Nephron progenitor cell (in vitro differentiated cells): ENCODE results near the gene ALOX5AP.
A peak's percentile ranks its signal among the peaks of the same experiment; 100 is the strongest.

Experiments
- DNase-seq: peaks from one replicate; pipeline ENCODE4 v3.0.0; 2021
- H3K27ac Mint-ChIP-seq: 2 replicates; pipeline ENCODE4 v1.8.0; 2021; ENCODE audit warnings: mild to moderate bottlenecking, moderate library complexity, mixed read lengths
- H3K27me3 Mint-ChIP-seq: 2 replicates; pipeline ENCODE4 v1.8.0; 2021; ENCODE audit warnings: mild to moderate bottlenecking, low read depth, mixed read lengths; ENCODE audit not compliant: poor library complexity
- H3K36me3 Mint-ChIP-seq: 2 replicates; pipeline ENCODE4 v1.8.0; 2021; ENCODE audit warnings: low read depth, mixed read lengths
- H3K4me1 Mint-ChIP-seq: 2 replicates; pipeline ENCODE4 v1.8.0; 2021; ENCODE audit warnings: mixed read lengths
- H3K4me3 Mint-ChIP-seq: 2 replicates; pipeline ENCODE4 v1.8.0; 2021; ENCODE audit warnings: mild to moderate bottlenecking, moderate library complexity, mixed read lengths
- H3K9me3 Mint-ChIP-seq: 2 replicates; pipeline ENCODE4 v1.8.0; 2021; ENCODE audit warnings: mild to moderate bottlenecking, moderate library complexity, mixed read lengths
- TF ChIP-seq, protein P1 (sequence below): fragments of 200-600 bp; sonication (generic); IDR thresholded peaks from 2 replicates; pipeline ENCODE4 v1.5.0; 2021; ENCODE audit warnings: antibody characterized with exemption

Gene ALOX5AP

DNA sequence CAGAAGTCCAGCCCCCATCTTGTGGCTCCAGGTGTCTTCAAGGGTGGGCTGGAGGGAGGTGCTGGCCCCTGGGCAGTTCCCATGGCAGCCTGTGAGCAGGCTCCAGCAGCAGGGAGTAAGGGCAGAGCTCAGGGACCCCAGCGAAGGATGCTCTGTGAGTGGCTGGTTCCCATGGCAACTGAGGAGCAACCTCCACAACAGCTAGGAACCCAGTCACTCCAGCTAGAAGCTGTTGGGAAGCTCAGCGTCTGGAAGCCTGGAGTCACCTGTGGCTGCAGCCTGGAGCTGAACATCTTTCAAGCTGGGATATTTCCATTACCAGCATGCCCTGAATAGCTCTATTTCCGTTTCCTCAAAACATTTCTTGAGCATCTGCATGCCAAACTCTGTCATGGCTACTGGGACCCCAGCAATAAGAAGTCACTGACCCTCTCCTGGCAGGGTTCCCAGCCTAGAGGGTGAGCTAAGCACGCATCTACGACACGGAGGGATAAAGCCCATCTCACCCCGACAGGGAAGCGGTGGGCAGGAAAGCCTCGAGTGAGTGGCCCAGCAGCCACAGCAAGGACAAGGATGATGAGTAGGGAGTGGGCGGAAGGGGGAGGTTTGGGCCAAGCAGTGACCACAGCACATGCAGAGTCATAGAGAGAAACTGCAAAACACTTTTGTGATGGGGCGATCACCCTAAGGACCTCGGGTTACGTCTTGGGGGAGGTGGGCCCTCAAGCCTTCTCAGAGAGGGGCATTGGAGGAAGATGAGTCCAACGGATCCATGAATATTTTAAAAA is 52.6 kb downstream of the ALOX5AP start:
- DNase-seq, result no peak
- Mint-ChIP-seq H3K27ac (no peak overlapping the region), H3K4me3 (no peak overlapping the region), H3K36me3 (no peaks in the 10 kb centered on the region), H3K27me3 (peaks cover 19% of the 10 kb centered on the region), H3K4me1 (peaks cover 12% of the 10 kb centered on the region), H3K9me3 (peaks cover 3% of the 10 kb centered on the region)
- TF ChIP-seq, protein P1, sequence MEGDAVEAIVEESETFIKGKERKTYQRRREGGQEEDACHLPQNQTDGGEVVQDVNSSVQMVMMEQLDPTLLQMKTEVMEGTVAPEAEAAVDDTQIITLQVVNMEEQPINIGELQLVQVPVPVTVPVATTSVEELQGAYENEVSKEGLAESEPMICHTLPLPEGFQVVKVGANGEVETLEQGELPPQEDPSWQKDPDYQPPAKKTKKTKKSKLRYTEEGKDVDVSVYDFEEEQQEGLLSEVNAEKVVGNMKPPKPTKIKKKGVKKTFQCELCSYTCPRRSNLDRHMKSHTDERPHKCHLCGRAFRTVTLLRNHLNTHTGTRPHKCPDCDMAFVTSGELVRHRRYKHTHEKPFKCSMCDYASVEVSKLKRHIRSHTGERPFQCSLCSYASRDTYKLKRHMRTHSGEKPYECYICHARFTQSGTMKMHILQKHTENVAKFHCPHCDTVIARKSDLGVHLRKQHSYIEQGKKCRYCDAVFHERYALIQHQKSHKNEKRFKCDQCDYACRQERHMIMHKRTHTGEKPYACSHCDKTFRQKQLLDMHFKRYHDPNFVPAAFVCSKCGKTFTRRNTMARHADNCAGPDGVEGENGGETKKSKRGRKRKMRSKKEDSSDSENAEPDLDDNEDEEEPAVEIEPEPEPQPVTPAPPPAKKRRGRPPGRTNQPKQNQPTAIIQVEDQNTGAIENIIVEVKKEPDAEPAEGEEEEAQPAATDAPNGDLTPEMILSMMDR, result no peak

DNA sequence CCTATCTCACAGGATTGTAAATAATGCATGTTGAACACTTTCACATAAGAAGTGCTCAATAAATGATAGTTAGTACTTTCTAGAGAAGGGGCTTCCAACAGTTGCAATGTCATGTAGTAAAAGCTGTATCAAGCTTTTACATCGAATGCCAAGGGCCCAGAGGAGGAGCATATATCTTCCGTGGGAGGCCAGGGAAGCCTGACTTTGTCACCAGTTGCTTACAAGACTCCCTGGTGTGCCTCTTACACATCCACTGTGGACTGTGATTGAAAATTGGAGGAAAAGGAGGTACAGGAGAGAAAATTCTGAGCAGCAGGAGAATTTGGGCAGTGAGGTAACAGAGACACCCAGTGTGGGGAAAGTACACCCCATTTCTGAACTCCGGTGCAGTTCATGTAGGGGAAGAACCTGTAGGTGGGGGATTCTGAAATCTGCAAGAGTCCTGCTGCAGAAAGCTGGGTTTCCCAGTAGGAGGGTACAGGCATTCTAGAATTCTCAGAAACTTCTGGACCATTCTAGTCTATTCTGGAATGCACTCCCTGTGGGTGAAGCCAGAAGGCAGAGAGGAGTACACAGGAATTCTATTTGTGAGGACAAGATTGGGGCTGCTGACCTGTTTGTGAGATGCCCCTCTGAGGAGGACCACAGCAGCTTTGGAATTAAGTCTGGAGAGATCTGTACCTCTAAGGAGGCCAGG is 54.0 kb downstream of the ALOX5AP start:
- H3K4me1 Mint-ChIP-seq, result peaks cover 16% of the 10 kb centered on the region
- H3K9me3 Mint-ChIP-seq, result no peaks in the 10 kb centered on the region
- peaks cover 19% of the 10 kb centered on the region for H3K27me3 Mint-ChIP-seq
- no peaks in the 10 kb centered on the region for H3K36me3 Mint-ChIP-seq
- no peak overlapping the region for H3K27ac Mint-ChIP-seq
- H3K4me3 Mint-ChIP-seq, result no peak overlapping the region
- TF ChIP-seq, protein P1, result no peak
- no peak for DNase-seq

DNA sequence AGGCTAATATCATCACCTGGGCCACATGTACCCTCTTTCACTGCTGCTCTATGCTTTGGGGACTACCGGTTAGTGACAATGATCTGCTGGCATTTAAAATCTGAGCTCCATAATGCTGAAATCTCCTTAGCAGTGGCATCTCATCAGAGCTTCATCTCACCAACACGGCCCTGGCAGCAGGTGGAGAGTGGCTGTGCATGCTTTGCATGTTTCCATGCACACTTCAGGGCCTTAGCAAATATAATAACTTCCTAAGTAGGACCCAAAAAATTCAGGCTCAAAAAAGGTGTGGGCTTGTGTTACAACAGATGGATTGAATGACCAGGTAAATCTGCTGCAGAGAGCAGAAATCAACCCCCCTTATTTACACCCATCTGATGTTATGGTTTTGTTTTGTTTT is 55.2 kb downstream of the ALOX5AP start:
- Mint-ChIP-seq H3K4me1 (peaks cover 28% of the 10 kb centered on the region), H3K27me3 (peaks cover 19% of the 10 kb centered on the region), H3K36me3 (no peaks in the 10 kb centered on the region), H3K4me3 (no peak overlapping the region), H3K9me3 (no peaks in the 10 kb centered on the region), H3K27ac (no peak overlapping the region)
- no peak for DNase-seq
- TF ChIP-seq, protein P1, result no peak

DNA sequence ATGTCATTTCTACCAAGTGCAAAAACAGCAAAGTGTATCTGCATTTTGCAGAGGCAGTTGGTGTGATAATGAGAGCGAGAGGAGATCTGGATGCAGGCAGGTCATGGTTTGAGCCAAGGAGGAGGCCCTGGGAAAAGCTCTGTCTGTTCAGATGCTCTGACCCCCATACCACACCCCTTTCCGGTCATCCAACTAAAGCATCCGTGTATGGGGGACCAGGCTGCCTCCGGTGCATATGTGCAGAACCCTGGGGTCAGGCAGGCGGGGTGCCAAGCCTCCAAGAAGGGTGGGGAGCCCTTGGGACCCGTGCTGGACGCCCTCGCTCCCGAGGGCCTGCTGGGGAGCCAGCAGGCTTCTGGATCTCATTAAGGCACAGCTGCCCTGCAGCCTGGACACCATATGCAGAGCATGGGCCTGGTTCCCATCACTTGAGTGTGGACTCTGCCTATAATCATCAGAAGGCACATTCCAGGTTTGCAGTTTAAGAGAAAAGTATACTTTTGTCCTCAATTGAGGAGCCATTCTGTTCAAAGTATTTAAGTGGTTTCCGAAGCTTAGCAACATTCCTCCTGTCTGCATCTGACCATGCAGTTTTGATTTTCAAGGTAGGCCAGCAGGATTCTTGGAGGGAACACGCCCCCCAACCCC is 56.1 kb downstream of the ALOX5AP start:
- TF ChIP-seq, protein P1, result no peak
- H3K27ac Mint-ChIP-seq, result no peak overlapping the region

DNA sequence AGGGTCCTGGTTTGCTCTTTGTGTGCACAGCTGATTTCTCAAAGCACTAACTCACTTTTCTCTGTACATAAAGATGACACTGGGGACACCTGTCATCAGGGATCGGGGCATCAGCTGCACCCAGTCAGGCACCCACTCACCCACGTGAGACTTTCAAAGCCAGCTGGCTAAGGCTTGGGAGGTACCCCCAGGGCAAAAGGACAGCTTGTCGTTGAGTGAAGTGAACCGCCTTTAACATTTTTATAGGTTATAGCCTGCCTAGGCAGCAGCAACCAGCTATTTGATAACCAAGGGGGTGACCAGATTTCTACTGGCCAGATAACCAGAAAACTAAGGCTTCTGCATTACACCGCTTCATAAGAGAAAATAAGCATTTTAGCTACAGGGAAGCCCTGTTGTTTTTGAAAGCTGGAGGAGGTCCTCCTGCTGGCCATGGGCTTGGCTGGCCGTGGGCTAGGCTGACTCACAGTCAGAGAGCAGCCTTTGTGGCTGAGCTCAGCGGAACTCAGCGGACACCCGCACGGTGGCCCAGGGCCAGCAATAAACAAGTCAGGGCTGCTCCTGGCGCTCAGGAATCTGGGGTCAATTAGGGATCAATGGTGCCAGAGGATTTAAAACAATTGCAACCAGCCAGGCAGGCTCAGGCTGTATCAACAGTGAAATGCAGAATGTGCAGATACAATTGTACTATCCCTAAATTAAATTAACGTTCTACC is 57.1 kb downstream of the ALOX5AP start:
- no peak overlapping the region for H3K27ac Mint-ChIP-seq
- H3K27me3 Mint-ChIP-seq, result peaks cover 11% of the 10 kb centered on the region
- H3K4me1 Mint-ChIP-seq, result peaks cover 45% of the 10 kb centered on the region
- H3K36me3 Mint-ChIP-seq, result no peaks in the 10 kb centered on the region
- H3K4me3 Mint-ChIP-seq, result no peak overlapping the region
- H3K9me3 Mint-ChIP-seq, result no peaks in the 10 kb centered on the region
- TF ChIP-seq, protein P1, result no peak
- DNase-seq, result peak; percentile 69

More for the DNA sequence above, 56.1 kb downstream of the ALOX5AP start:
- H3K9me3 Mint-ChIP-seq, result no peaks in the 10 kb centered on the region
- no peaks in the 10 kb centered on the region for H3K36me3 Mint-ChIP-seq
- H3K4me3 Mint-ChIP-seq, result no peak overlapping the region
- peaks cover 37% of the 10 kb centered on the region for H3K4me1 Mint-ChIP-seq
- no peak for DNase-seq
- H3K27me3 Mint-ChIP-seq, result peaks cover 18% of the 10 kb centered on the region
